ENCODE data around the gene BRPF3.
A peak's percentile ranks its signal among the peaks of the same experiment; 100 is the strongest.

The BRPF3 gene

DNA sequence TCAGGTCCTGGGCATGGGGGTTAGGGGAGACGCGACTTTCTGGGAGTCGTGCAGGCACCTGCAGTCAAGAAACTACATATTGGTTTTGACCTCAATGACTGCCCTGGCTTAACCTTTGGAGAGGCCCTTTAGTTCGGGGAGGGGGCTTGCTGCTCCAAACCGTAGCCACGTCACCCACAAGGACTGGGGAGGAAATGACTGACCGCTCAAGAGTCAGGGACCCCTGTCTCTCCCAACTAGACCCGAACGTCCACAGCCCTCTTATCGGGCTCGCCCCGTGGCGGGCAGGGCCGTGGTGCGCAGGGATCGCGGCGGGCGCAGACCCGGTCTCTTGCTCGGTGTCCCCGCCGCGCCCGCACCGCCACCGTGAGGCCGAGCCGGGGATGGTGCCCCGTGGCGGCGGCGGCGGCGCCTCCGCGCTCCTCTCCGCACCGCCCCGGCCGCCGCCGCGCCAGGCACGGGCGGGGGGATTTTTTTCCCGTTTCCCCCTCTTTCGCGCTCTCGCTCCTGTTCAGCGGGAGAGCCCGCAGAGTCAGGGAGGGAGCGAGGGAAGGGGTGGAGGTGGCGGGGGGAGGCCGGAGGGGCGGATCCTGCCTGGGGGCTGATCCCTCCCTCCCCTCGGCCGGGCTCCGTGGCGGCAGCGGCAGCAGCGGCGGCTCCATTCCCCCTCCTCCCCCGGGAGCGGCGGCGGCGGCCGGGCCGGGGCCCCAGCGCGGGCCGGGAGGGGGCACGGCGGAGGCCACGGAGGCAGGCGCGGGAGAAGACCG lies at the start of gene BRPF3:
TSS of gene BRPF3 (plus strand) at position 632 of the 767 bp plus-strand sequence. CDS start 3,579 bp downstream, outside the sequence.
- DNase-seq = peak; percentile 70

DNA sequence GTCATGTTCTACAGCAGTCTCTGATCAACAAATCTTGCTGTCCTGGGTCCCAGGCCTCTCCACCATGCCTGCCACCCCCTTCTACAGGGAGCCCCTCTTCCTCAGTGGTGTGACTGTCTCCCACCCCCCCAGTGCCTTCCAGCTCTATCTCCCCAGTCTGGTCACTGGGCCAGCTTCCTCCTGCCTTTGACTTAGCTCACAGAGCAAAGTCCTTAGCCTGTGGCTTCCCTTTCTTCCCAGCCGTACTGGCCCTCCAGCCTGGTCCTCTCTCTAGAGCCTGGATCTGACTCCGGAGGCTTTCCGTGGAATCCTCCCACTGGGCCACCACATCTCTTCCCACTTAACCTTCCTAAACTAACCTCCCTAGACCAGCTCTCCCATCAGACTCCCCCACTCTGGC lies 49.2 kb upstream of the BRPF3 start:
- no peak for DNase-seq

DNA sequence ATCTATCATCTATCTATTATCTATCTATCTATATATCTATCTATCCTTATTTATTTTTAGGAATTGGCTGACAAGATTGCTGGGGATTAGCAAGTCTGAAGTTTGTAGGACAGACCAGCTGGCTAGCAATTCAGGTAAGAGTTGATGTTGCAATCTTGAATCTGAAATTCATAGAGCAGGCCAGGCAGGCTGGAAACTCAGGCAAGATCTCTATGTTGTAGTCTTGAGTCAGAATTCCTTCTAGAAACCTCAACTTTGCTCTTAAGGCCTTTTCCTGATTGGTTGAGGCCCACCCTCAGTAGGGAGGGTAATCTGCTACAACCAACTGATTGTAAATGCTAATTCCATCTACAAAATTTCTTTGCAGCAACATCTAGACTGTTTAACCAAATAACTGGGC lies 47.1 kb upstream of the BRPF3 start:
- no peak for DNase-seq

DNA sequence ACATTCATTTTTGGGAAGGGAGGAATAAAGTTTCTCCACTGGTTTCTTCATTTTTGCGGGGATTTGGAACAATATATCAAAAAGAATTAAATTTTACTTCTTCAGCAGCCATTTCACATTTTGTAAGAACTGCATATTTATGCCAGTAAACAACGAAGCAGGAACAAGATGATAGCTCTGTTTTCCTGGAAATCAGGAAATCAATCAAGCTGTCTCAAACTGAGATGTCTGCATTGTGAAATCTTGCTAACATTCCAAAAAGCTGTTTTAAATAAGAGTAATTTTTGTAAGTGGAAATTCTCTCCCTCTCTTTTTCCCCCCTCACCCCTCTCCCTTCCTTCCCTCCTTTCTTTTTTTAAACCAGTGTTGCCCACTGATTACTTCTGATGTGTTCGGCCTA lies 46.3 kb upstream of the BRPF3 start:
- DNase-seq = no peak

DNA sequence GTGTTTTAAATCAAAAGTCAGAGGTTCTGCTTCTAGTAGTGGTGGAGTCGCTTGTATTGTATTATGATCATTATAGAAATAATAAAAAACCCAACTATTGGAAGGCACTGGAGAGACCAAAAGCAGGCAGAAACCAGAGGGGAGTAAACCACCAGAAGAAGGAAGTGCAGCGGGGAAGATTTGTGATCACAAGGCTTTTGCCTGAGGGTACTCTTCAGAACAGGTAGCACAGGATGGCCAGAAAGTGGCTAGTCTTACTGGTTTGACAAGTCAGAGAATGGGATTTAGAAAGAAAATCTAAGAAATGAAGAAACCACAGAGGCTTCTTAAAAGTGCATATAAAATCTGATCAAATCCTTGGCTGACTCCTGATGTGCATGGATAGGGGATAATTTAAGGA lies 42.3 kb upstream of the BRPF3 start:
- DNase-seq = no peak

DNA sequence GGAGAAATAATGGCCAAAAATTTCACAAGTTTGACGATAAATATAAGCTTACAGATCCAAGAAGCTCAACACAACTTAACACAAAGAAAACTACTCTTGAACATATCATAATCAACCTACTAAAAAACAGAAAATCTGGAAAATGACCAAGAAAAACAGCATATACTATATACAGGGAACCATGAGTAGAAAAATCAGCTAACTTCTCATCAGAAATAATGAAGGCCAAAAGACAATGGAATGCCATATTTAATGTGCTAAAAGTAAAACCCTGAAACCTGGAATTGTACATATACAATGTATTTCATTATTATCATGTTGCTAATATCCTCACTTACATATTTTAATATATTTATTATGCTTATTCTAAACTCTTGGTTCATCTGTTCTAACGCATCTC lies 40.9 kb upstream of the BRPF3 start:
- no peak for DNase-seq

DNA sequence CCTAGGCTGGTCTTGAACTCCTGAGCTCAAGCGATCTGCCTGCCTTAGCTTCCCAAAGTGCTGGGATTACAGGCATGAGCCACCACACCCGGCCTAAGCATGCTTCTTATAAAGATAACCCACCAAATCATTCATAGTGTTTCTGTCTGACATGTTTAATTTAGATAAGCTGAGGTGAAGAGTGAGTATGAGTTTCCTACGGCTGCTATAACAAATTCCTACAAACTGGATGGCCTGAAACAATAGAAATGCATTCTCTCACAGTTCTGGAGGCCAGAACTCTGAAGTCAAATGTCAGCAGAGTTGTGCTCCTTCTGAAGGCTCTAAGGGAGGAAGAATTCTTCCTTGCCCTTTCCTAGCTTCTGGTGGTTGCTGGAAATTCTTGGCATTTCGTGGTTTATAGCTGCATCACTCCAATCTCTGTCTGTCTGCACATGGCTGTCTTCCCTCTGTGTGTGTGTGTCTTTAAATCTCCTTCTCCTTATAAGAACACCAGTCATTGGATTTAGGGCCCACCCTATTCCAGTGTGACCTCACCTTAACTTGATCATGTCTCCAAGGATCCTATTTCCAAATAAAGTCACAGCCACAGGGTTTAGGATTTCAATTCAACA lies 36.3 kb upstream of the BRPF3 start:
- DNase-seq = no peak

DNA sequence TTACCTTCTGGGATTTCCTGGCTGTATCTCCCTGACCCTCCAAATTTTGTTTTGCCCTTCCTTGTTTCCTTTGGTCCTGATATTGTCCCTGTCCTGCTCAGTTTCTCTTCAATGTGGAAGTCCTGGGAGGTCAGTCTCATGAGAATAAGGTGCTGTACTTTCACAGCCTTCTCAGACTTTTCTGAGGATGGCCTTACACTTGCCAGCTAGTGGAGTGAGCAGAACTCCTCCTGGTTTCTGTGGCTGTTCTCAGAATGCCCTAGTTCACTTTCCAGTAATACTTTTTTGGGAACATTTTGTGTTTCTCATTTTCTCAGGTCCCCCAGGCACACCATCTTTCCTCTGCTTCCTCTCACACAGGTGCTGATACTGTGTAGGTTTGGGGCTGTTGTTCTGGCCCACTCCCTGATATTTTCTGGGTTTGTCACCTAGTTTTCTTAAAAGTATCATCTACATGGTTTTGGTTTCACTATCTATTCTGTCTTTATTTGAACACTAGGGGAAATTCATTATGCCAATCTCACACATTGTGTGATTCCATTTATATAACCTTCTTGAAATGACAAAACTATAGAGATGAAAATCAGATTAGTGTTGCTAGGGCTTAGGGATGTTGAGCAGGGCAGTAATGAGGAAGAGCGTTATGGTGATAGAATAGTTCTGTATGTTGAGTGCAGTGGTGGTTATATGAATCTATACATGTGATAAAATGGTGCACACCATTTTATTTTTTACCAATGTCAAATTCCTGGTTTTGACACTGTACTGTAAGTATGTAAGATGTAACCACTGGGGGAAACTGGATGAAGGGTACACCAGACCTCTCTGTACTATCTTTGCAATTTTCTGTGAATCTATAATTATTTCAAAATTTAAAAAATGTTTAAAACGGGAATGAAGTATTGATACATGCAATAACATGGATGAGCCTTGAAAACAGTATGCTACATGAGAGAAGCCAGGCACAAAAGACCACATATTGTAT lies 27.2 kb upstream of the BRPF3 start:
- no peak for DNase-seq

DNA sequence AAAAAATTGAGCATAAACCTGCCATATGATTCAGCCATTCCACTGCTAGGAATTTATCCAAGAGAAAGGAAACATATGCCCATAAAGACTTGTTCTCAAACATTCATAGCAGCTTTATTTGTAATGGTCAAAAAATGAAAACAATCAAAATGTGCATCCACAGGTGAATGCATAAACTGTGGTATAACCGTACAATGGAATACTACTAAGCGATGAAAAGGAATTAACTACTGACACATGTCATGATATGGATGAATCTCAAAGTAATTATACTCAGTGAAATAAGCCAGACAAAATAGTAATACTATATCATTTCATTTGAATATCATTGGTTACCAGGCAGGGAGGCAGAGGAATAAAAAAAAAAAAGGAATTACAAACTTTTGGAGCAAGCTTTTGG lies 25.8 kb upstream of the BRPF3 start:
- no peak for DNase-seq

DNA sequence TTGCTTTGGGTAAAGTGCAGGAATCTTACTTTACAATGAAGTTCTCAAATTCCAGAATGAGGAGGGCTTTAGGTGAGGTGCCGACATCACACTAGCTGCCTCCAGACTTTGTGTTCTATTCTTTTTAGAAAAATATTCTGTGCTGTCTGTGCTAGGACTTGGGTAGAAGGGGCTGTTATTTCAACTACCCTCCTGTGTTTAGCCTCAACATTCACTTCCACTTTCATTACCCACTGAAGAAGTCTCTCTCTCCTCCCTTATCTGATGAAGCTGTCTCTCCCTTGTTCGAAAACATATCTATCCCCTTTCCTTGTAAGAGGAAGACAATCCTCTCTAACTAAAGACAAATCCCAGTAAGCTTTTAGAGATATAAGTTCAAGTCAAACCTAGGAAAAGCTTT lies 25.0 kb upstream of the BRPF3 start:
- no peak for DNase-seq

DNA sequence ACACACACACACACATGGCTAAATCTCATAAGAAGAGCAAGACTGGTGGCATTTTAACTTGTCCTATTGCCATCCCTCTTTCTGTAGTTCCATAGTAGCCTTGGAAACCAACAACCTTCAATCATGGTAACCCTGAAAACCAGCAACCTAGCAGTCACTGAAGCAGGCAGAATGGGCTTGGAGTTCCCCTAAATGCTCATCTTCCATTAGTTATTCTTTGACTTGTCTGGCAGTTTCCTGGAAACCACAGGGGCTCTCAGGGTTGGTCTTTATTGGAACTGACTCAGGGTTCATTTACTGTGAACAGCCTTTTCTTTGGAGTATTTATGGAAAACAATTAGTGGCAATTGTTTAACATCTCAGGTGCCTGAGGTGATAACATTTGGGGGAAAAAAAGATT lies 19.4 kb upstream of the BRPF3 start:
- DNase-seq = no peak

DNA sequence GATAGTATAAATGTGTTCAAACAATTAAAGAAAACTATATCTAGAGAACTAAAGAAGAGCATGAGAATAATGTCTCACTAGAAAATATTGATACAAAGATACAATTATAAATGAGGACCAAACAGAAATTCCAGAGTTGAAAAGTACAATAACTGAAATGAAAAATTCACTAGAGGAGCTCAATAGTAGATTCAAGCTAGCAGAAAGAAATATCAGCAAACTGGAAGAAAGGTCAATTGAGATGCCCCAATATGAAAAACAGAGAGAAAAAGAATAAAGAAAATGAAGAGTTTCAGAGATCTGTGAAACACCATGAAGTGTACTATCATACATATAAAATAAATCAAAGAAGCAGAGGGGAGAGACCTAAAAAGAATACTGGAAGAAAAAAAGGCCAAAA lies 18.0 kb upstream of the BRPF3 start:
- no peak for DNase-seq

DNA sequence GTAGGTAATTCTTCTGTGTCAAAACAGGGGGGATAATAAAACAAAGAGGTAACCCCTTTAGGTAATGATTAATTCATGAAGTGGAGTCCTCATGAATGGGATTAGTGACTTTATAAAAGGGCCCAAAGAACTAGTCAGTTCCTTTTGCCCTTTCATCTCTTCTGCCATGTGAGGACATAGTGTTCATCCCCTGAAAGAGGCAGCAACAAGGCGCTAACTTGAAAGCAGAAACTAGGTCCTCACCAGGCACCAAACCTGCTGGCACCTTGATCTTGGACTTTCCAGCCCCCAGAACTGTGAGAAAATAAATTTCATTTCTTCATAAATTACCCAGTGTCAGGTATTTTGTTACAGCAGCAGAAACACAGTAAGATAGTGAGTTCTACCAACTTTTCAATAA lies 16.4 kb upstream of the BRPF3 start:
- DNase-seq = no peak

DNA sequence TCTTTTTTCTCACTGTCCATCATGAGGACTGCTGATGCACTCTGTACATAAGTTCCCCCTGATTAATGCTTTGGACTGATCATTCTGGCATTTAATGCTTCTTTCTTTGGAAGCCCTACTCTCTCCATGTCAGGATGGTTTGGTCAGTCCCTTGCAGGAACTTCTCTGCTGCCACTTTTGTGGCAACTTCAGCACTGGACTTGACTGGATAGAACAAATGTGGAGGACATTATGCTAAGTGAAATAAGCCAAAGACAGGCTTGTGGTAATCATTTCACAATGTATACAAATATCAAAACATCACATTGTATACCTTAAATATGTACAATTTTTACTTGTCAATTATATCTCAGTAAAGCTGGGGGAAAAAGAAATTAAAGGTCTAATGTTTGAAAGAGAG lies 12.2 kb upstream of the BRPF3 start:
- no peak for DNase-seq

DNA sequence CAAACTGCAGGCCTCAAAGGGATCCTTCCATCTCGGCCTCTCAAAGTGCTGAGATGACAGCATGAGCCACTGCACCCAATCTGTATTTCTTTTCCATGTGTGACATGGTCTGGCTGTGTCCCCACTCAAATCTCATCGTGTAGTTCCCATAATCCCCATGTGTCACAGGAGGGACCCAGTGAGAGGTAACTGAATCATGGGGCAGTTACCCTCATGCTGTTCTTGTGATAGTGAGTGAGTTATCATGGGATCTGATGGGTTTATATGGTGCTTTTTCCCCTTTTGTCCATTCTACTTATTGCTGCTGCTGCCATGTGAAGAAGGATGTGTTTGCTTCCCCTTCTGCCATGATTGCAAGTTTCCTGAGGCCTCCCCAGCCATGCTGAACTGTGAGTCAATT lies 10.3 kb upstream of the BRPF3 start:
- DNase-seq = no peak

DNA sequence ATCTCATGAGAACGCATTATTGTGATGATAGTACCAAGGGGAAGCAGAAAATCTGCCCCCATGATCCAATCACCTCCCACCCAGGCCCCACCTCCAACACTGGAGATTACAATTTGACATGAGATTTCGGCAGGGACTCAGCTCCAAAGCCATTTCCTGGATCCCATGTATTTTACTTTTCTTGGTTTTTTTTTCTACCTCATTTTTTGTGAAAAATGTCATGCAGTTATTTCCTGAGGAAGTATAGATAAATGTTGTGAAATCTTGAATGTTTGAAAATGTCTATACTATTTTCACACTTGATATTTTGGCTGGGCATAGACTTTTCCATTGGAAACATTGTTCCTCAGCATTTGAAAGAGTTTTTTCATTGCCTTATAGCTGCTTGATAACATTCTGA lies 9.1 kb upstream of the BRPF3 start:
- no peak for DNase-seq

DNA sequence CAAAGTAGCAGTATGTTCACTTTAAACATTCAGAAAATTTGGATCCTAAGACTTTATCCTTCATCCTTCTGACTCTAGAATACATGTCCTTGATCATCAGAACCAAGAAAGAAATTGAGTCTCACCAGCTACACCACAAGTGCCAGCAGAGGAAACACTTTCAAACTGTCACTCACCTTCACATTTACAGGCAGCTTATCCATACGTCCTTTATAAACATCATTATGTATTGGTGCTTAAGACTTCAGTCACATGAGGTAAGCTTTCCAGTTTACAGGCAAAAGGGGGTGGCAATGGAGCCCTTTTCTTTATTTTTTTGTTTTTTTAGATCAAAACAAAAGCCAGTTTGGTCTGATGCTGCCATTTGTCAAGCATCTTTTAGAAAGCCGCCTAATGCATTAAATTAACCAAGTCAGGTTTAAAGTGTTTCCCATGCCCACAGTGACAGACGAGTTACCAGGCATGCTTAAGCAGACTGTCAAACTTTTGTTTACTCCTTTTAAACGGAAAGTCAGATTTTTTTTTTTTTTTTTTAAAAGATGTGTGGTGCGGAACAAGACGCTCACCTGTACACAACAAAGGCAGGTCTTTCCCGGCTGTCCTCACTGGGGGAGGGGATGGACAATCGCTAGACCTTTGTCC lies 952 bp upstream of the BRPF3 start:
- DNase-seq = no peak

DNA sequence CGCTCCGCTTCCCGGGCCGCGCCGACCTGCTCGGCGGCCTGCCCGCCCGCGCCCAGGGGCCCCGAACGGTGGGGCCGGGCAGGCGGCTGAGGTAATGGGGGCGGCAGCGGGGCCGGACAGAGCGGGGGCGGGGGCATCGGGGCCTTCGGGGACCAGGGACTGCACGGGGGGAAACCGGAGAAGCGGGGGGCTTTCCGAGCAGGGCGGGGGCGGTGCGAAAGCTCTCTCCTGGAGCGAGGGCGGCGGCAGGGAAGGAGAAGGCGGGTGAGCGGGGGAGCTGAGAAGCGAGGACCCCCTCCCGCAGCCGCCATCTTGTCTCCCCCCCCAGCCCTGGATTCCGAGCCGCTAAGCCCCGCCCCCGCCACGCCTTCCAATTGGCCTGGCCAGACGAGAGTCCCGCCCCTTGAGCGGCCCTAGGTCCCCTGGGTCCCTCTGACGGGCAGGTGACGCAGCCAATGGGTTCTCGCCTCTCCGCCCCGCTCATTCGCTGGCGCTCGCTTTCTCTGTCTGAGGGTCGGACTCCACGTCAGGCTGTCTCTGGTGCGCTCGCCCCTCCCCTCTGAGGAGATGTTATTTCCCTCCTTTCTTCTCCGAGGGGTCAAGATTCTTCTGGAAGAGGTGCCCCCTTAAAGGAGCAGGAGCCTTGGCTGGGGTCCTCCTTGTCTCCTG lies 470 bp downstream of the BRPF3 start:
- peak; percentile 97 for DNase-seq

DNA sequence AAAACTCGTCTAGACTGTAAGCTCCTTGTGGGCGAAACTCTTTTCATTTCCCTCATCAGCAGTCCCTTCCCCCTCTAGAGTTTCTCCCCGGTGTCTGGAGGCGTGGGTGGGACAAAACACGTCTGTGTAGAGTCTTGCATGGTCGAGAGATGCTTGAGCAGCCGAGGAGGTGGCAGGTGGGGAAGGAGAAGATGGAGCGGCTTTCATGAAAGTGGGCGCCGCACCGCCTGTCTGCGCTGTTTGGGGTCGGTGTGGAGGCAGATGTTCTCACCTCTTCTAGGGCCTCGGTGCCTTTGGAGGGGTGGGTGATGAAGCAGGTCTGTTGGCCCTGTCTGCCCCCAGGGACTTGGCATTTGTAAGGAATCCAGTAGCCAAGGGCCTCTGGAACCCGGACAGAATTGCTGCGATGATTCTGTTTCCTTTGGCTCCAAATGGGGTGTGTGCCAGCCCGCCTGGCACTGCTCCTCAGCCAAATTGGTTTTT lies 1.2 kb downstream of the BRPF3 start:
- no peak for DNase-seq

DNA sequence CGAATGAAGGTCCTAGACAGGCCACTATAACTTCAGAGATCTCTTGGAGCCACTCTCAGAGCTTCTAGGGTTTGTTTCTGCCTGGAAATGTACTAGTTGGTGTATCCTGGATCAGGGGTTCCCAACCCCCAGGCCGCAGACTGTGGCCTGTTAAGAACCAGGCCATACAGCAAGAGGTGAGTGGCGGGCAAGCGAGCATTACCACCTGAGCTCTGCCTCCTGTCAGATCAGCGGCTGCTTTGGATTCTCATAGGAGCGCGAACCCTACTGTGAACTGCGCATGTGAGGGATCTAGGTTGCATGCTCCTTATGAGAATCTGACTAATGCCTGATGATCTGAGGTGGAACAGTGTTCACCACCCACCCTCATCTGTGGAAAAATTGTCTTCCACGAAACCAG lies 2.4 kb downstream of the BRPF3 start:
- no peak for DNase-seq

DNA sequence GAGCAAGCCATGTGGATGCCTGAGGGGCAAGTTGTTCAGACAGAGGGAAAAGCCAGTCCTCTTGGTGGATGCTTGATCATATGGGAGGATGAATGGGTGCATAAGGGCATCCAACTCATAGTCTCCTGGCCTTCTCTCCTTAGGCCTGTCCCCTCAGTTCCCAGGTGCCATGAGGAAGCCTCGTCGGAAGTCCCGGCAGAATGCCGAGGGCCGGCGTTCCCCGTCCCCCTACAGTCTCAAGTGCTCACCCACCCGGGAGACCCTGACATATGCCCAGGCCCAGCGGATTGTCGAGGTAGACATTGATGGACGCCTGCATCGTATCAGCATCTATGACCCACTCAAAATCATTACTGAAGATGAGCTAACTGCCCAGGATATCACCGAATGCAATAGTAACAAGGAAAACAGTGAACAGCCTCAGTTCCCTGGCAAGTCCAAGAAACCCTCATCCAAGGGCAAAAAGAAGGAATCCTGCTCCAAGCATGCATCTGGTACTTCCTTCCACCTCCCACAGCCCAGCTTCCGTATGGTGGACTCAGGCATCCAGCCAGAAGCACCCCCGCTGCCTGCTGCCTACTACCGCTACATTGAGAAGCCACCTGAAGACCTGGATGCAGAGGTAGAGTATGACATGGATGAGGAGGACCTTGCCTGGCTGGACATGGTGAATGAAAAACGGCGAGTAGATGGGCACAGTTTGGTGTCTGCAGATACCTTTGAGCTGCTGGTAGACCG lies 3.8 kb downstream of the BRPF3 start:
- DNase-seq = no peak
